SK-N-DZ (cell line): ENCODE measurements around the gene HGS.

ENCODE experiments used
- DNase-seq: peaks from one replicate; pipeline ENCODE4 v3.0.0-alpha.2; 2015; ENCODE audit warnings: low spot score

Gene HGS

GRCh38 chr17:81656118-81656743, 27.6 kb upstream of the HGS start, which contains the start of gene PDE6G:
PDE6G (minus strand) TSS chr17:81656542; CDS start chr17:81653305, 3,237 bp downstream.
- no peak for DNase-seq

- peak; percentile 56 for DNase-seq
Measured at GRCh38 chr17:81656835-81657234, 27.0 kb upstream of the HGS start.

- no peak for DNase-seq
Measured at GRCh38 chr17:81659038-81659437, 24.8 kb upstream of the HGS start.

GRCh38 chr17:81660441-81660840, 23.4 kb upstream of the HGS start:
- no peak for DNase-seq

DNA sequence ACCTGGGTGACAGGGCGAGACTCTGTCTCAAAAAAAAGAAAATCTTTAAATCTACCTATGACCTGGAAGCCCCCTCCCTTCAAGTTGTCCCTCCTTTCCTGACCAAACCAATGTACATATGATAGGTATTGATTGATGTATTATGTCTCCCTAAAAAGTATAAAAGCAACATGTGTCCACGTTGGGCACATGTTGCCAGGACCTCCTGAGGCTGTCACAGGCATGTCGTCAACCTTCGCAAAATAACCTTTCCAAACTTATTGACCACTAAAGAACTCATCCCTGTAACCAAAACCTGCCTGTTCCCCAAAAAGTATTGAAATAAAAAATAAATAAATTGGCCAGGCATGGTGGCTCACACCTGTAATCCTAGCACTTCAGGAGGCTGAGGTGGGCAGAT, 21.8 kb upstream of the HGS start:
- no peak for DNase-seq

GRCh38 chr17:81664051-81664470, 19.8 kb upstream of the HGS start:
- DNase-seq = no peak

GRCh38 chr17:81665205-81666091, 18.4 kb upstream of the HGS start:
- no peak for DNase-seq

- DNase-seq = peak; percentile 73
Measured at GRCh38 chr17:81666092-81666341, 17.8 kb upstream of the HGS start.

DNA sequence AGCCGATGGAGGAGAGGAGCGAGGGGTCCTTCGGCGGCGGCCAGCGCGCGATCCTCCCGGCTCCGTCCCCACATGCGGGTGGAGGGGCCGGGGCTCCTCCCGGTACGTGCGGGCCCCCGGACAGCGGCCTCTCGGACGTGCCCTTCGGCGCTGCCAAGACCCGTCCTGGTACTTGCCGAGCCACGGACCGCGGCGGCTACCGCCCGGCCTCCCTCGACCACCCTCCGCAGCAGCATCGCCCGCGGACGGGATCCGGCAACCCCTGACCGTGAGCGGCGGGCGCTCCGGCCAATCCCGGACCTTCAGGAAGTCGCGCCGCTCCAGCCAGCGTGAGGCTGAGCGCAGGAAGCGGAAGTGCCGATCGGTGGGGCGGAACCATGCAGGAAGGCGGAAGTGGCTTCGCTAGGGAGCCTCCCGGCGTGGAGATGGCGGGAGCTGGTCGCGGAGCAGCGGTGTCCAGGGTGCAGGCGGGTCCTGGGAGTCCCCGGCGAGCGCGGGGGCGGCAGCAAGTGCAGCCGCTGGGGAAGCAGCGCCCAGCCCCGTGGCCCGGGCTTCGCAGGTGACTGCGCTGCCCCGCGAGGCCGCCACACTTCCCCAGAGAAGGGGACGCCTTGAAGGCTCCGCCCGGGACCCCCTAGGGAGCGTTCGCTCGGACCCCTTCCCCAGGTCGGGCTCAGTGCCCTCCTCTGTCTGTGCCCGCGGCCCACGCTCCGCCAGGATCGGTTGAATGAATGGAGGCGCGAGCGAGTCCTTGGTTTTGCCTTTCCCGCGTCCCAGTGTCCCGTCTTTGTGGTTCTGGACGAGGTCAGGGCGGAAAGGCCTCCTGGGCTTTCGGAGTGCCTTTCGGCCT, 17.2 kb upstream of the HGS start, which contains the start of the genes CCDC137 and OXLD1:
TSS of gene CCDC137 (plus strand) at position 396 of the 850 bp plus-strand sequence. CDS start at position 426, 30 bp downstream.
TSS of gene OXLD1 (minus strand) at position 264 of the 850 bp plus-strand sequence. CDS start at position 236, 28 bp downstream.
- peak; percentile 97 for DNase-seq

- DNase-seq = no peak
Measured at GRCh38 chr17:81667754-81668153, 16.1 kb upstream of the HGS start.

GRCh38 chr17:81672504-81672903, 11.3 kb upstream of the HGS start:
- DNase-seq = no peak

GRCh38 chr17:81672954-81673353, 10.9 kb upstream of the HGS start:
- no peak for DNase-seq

GRCh38 chr17:81673561-81674258, 10.1 kb upstream of the HGS start:
- no peak for DNase-seq

DNA sequence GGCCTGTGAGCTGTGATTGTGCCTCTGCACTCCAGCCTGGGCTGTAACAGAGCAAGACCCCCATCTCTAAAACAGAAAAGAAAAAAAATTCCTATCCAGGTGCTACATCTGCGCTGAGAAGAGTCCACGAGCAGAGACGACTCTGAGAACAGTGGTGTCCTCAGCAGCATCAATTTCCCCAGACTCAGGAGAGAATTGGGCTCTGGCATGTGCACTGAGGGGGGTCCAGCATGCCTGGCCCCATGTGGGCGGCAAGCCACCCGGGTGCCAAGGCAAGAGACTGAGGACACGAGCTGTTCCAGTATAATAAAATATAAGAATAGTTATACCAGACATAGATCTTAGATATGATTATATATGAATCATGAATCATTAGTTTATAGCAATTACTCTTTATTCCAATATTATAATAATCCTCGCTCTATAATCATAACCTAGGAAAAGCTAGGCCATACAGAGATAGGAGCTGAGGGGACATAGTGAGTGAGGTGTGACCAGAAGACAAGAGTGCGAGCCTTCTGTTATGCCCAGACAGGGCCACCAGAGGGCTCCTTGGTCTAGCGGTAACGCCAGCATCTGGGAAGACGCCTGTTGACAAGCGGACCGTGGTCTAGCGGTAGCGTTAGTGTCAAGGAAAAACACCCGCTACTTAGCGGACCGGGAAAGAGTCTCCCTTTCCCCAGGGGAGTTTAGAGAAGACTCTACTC, 8.1 kb upstream of the HGS start:
- peak; percentile 52 for DNase-seq

- no peak for DNase-seq
Measured at GRCh38 chr17:81676906-81677305, 6.9 kb upstream of the HGS start.

- DNase-seq = no peak
Measured at GRCh38 chr17:81680150-81680549, 3.7 kb upstream of the HGS start.

- no peak for DNase-seq
Measured at GRCh38 chr17:81681672-81682071, 2.1 kb upstream of the HGS start.

- DNase-seq = no peak
Measured at GRCh38 chr17:81682565-81683207, 1.1 kb upstream of the HGS start.

DNA sequence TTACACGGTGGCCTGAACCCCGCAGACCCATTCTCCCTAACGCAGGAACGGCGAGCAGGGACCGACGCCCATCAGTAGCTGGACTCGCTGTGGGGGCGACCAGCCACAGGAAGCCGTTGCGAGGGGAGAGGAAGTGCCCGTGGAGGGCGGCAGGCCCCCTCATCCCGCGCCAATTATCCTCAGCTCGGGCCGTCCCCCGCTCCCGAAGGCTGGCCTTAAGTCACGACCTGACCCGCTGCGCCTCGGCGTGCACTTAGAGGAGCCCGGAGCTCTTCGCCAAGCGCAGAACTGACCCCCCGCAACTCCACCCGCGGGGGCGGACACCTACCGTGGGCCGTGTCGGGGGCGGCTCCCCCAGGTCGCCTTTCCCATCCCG, 615 bp upstream of the HGS start:
- no peak for DNase-seq

DNA sequence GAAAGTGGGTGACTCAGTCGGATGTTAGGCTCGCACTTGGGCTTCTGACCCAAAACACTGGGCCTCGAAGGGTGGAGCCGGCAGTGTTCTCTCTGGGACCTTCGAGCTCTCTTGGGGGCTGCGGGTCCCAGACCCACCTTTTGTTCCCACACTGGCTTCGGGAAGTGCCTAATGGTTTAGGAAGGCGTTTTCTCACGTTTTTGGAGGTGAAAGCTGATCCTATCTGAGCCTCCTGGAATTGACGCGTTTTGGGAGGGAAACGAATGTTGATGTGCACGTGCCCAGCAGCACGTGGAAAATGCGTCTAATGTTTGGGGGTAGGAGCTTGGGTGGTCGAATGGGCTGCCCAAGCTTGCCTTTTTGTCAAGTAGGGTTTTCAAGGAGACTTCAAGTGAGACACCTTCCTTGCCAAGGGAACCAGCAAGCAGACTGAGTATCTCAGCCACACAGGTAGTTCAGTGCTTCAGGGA, 666 bp downstream of the HGS start:
- DNase-seq = no peak
